ENCODE results near the gene EIPR1. TPM values are rescaled to one million over a fixed set of nuclear protein-coding genes. Genes with fewer than 3 reads are reported as not detected.

EIPR1 gene
- total and polyA plus RNA-seq, 2 of the 4 experiments (the other 2 are of a cell fraction), result 46.5 to 67.4 TPM

GRCh38 chr2:3344897-3345296 lies 32.7 kb downstream of the EIPR1 start:
- Histone ChIP-seq H2AK9ac (replicated peaks; ENCODE audit: low read depth, low read length, poor library complexity) (no peak overlapping the region), H4K5ac (ENCODE audit: low read depth, low read length) (no peak overlapping the region), H3K9me1 (ENCODE audit: insufficient read depth, low read length) (peaks cover 13% of the 10 kb centered on the region; the same call in 1 of the 2 replicates), H2AK5ac (ENCODE audit: low read depth, low read length) (no peak overlapping the region), H3K4me3 (ENCODE audit: insufficient read depth, low read depth, low read length) (no peak overlapping the region), H3K4ac (ENCODE audit: low read depth, low read length) (no peak overlapping the region), H3K4me1 (ENCODE audit: control insufficient read depth, insufficient read depth, low read length) (peaks cover 2% of the 10 kb centered on the region; the same call in 1 of the 2 replicates), H2BK5ac (ENCODE audit: low read depth, low read length, poor library complexity, severe bottlenecking) (no peak overlapping the region), H3K36me3 (ENCODE audit: control insufficient read depth, insufficient read depth, low read length) (no peaks in the 10 kb centered on the region), H3K23ac (ENCODE audit: low read depth, low read length) (no peak overlapping the region), H3K18ac (ENCODE audit: low read depth, low read length) (no peak overlapping the region), H3K56ac (ENCODE audit: extremely low read depth, insufficient read depth, low read length) (no peak overlapping the region), H2BK20ac (ENCODE audit: low read depth, low read length) (no peak overlapping the region), H2AFZ (replicated peaks; ENCODE audit: low read length, poor library complexity) (no peak overlapping the region), H3K27ac (ENCODE audit: insufficient read depth, low read length) (no peak overlapping the region), H3K27me3 (ENCODE audit: control insufficient read depth, insufficient read depth, low read length) (no peaks in the 10 kb centered on the region), H3K9me3 (ENCODE audit: control insufficient read depth, insufficient read depth, low read length) (no peaks in the 10 kb centered on the region), H3K9ac (ENCODE audit: low read depth, low read length) (no peak overlapping the region), H4K20me1 (ENCODE audit: insufficient read depth, low read length) (peaks cover 4% of the 10 kb centered on the region), H2BK120ac (ENCODE audit: low read depth, low read length) (no peak overlapping the region), H4K91ac (ENCODE audit: insufficient read depth, low read depth, low read length) (no peak overlapping the region), H3K79me1 (ENCODE audit: low read depth in 1 of 2, low read length in 2 of 2) (peaks cover 0 to 13% of the 10 kb centered on the region in 2 experiments; a peak in 2 of 4 replicates), H4K8ac (ENCODE audit: low read depth in 2 of 2, low read length in 2 of 2) (no peak overlapping the region), H2BK15ac (ENCODE audit: low read depth, low read length) (no peak overlapping the region), H3K4me2 (ENCODE audit: low read depth, low read length) (no peak overlapping the region), H3K14ac (replicated peaks; ENCODE audit: low read depth, low read length) (no peak overlapping the region)
- BruUV-seq (replicated peaks), result no TSS peak
- WGBS, 2 experiments (ENCODE audit: extremely low coverage in 2 of 2, insufficient read length in 1 of 2), result no CpG with 5 or more reads among the region's 6 CpGs
- intact Hi-C loops (cut with micrococcal nuclease), result no loop called here
- CTCF ChIA-PET, result no interaction called here
- in situ Hi-C loops (cut with MboI; ENCODE audit: low sequenced_read_pairs), result no loop called here
- POLR2A ChIA-PET (ENCODE audit: unreplicated experiment), result no interaction called here
- TF ChIP-seq MAFK (IDR thresholded peaks at IDR 0.05; ENCODE audit: low read depth, low read length) (no peak), USF2 (IDR thresholded peaks at IDR 0.05; ENCODE audit: low read depth, low read length) (no peak), SMC3 (IDR thresholded peaks at IDR 0.05; ENCODE audit: low read depth, low read length) (no peak), RFX5 (IDR thresholded peaks at IDR 0.05; ENCODE audit: low read depth, low read length) (no peak), NFE2L2 (IDR thresholded peaks at IDR 0.05; ENCODE audit: low read depth, low read length) (no peak)
- dilution Hi-C loops (cut with HindIII; ENCODE audit: low sequenced_read_pairs, unreplicated experiment), result no loop called here
- ATAC-seq (ENCODE audit: low read depth), result no peak
- no peak for DNase-seq

Data from IMR-90 (cell line).